Liver (tissue), 9 donors: Measurements from ENCODE around the gene FKBP9. TPM values are rescaled to one million over a fixed set of nuclear protein-coding genes. Genes with fewer than 3 reads are reported as not detected.

ENCODE experiments used
- DNase-seq: peaks from one replicate; pipeline ENCODE4 v3.0.0-alpha.2; 2017; ENCODE audit warnings: low spot score
- H3K27ac ChIP-seq, 2 donors: one replicate each; pipeline ENCODE4 v1.7.0; 2013; ENCODE audit warnings: inconsistent platforms in 2 of 2, low read length in 2 of 2, control low read depth in 1 of 2, low read depth in 1 of 2, mild to moderate bottlenecking in 1 of 2
- H3K27me3 ChIP-seq, 4 donors: one replicate each; pipeline versions ENCODE4 v1.6.1 to v1.7.0; 2013; ENCODE audit warnings: low read length in 3 of 4, inconsistent platforms in 1 of 4, mild to moderate bottlenecking in 1 of 4, moderate library complexity in 1 of 4; ENCODE audit not compliant: control insufficient read depth in 4 of 4, insufficient read depth in 4 of 4
- H3K36me3 ChIP-seq, 4 donors: one replicate each; pipeline versions ENCODE4 v1.6.1 to v1.7.0; 2013; ENCODE audit warnings: low read length in 3 of 4, mild to moderate bottlenecking in 3 of 4, low read depth in 1 of 4, moderate library complexity in 1 of 4; ENCODE audit not compliant: control insufficient read depth in 4 of 4, insufficient read depth in 3 of 4
- H3K4me1 ChIP-seq, 4 donors: one replicate each; pipeline versions ENCODE4 v1.6.1 to v1.7.0; 2013; ENCODE audit warnings: low read length in 3 of 4, mild to moderate bottlenecking in 3 of 4, moderate library complexity in 1 of 4; ENCODE audit not compliant: control insufficient read depth in 4 of 4, insufficient read depth in 4 of 4
- H3K4me3 ChIP-seq, 3 donors: one replicate each; pipeline versions ENCODE4 v1.6.1 to v1.7.0; 2013; ENCODE audit warnings: low read length in 3 of 3, control low read depth in 1 of 3, low read depth in 1 of 3, mild to moderate bottlenecking in 1 of 3
- H3K9ac ChIP-seq, 2 donors: one replicate each; pipeline ENCODE4 v1.7.0; 2013; ENCODE audit warnings: low read length in 2 of 2, mild to moderate bottlenecking in 2 of 2, moderate library complexity in 2 of 2, control low read depth in 1 of 2, low read depth in 1 of 2
- H3K9me3 ChIP-seq, 4 donors: one replicate each; pipeline versions ENCODE4 v1.6.1 to v1.7.0; 2013; ENCODE audit warnings: low read length in 3 of 4; ENCODE audit not compliant: control insufficient read depth in 4 of 4
- ATF3 ChIP-seq: IDR thresholded peaks from 2 replicates; pipeline ENCODE4 v1.6.1; 2016; ENCODE audit warnings: antibody characterized with exemption
- CTCF ChIP-seq: fragments of 150-350 bp; IDR thresholded peaks from 2 replicates; pipeline ENCODE4 v1.5.1; 2017; ENCODE audit warnings: improper control_type of control experiment, low read depth, low read length; ENCODE audit not compliant: missing input control
- EGR1 ChIP-seq, 2 donors: IDR thresholded peaks; 2 replicates each; pipeline ENCODE4 v1.6.1; 2016 to 2018; ENCODE audit warnings: antibody characterized with exemption in 2 of 2, low read depth in 2 of 2
- FOXA1 ChIP-seq: IDR thresholded peaks from 2 replicates; pipeline ENCODE4 v1.6.1; 2016; ENCODE audit warnings: antibody characterized with exemption
- FOXA2 ChIP-seq: IDR thresholded peaks from 2 replicates; pipeline ENCODE4 v1.6.1; 2016; ENCODE audit warnings: antibody characterized with exemption
- GABPA ChIP-seq, 2 donors: IDR thresholded peaks in 1 of 2; conservative IDR thresholded peaks in 1 of 2; 2 replicates each; pipeline ENCODE4 v1.6.1; 2016; ENCODE audit warnings: antibody characterized with exemption in 2 of 2, mild to moderate bottlenecking in 1 of 2, moderate library complexity in 1 of 2
- HNF4A ChIP-seq, 2 donors: conservative IDR thresholded peaks; 2 replicates each; pipeline ENCODE4 v1.6.1; 2016; ENCODE audit warnings: antibody characterized with exemption in 2 of 2, mild to moderate bottlenecking in 2 of 2
- HNF4G ChIP-seq: IDR thresholded peaks from 2 replicates; pipeline ENCODE4 v1.6.1; 2016; ENCODE audit warnings: antibody characterized with exemption
- JUND ChIP-seq, 2 donors: IDR thresholded peaks; 2 replicates each; pipeline ENCODE4 v1.6.1; 2016; ENCODE audit warnings: antibody characterized with exemption in 2 of 2
- MAX ChIP-seq: IDR thresholded peaks from 2 replicates; pipeline ENCODE4 v1.6.1; 2016; ENCODE audit warnings: antibody characterized with exemption
- NR2F2 ChIP-seq: IDR thresholded peaks from 2 replicates; pipeline ENCODE4 v1.6.1; 2016; ENCODE audit warnings: antibody characterized with exemption
- RAD21 ChIP-seq, 2 donors: IDR thresholded peaks; 2 replicates each; pipeline ENCODE4 v1.6.1; 2016; ENCODE audit warnings: antibody characterized with exemption in 2 of 2, mild to moderate bottlenecking in 2 of 2
- REST ChIP-seq: IDR thresholded peaks from 2 replicates; pipeline ENCODE4 v1.6.1; 2016; ENCODE audit warnings: antibody characterized with exemption, mild to moderate bottlenecking
- RXRA ChIP-seq, 2 donors: IDR thresholded peaks; 2 replicates each; pipeline ENCODE4 v1.6.1; 2017 to 2018; ENCODE audit warnings: antibody characterized with exemption in 2 of 2, mild to moderate bottlenecking in 1 of 2
- SP1 ChIP-seq: IDR thresholded peaks from 2 replicates; pipeline ENCODE4 v1.6.1; 2018; ENCODE audit warnings: antibody characterized with exemption, mild to moderate bottlenecking
- TAF1 ChIP-seq: conservative IDR thresholded peaks from 2 replicates; pipeline ENCODE4 v1.6.1; 2016; ENCODE audit warnings: antibody characterized with exemption, mild to moderate bottlenecking
- YY1 ChIP-seq: IDR thresholded peaks from 2 replicates; pipeline ENCODE4 v1.6.1; 2016; ENCODE audit warnings: antibody characterized with exemption, mild to moderate bottlenecking
- ZBTB33 ChIP-seq: IDR thresholded peaks from 2 replicates; pipeline ENCODE4 v1.6.1; 2016; ENCODE audit warnings: antibody characterized with exemption
- WGBS: extraction: QIAGEN DNeasy Blood & Tissue Kit; methylation state at CpG from one replicate; pipeline ENCODE4 v1.1.7; 2013; 5-methylcytosine and 5-hydroxymethylcytosine counted together
- polyA plus RNA-seq, 2 donors: library from polyadenylated mRNA; stranded (reverse) in 1 of 2; unstranded in 1 of 2; fragments of 200-250 nt in 1 of 2; fragments of >200 nt in 1 of 2; fragmentation: Nextera tagmentation in 1 of 2; extraction: Ambion mirVana in 1 of 2; gene quantifications; one replicate each; pipeline versions ENCODE4 v1.2.1 to v1.2.3, GENCODE V29; 2013 to 2015
- total RNA-seq, 2 donors: library from RNA; depleted of rRNA; stranded (reverse); fragments of >200 nt; gene quantifications; one replicate each; pipeline ENCODE4 v1.2.3, GENCODE V29; 2014
- donor health status: healthy.
- donor health status: healthy.
- donor health status: healthy.
- donor health status: healthy.
- donor health status: healthy.

The FKBP9 gene
- total and polyA plus RNA-seq, 4 donors = 13.7 to 44.8 (median 20.2) TPM

GRCh38 chr7:33009734-33010133 is 52.5 kb downstream of the FKBP9 start (continued):
- TF ChIP-seq EGR1 (IDR thresholded peaks at IDR 0.05; ENCODE audit: low read depth in 2 of 2) = no peak
- no peak for TF ChIP-seq JUND (IDR thresholded peaks at IDR 0.05)
- no peak for TF ChIP-seq FOXA1
- no peak for TF ChIP-seq RAD21 (IDR thresholded peaks at IDR 0.05)
- TF ChIP-seq YY1 = no peak
- no peak for TF ChIP-seq TAF1

GRCh38 chr7:33012364-33012763 is 55.1 kb downstream of the FKBP9 start:
- peaks cover 1 to 17% (median 11%) of the 10 kb centered on the region in 4 donors for H3K36me3 ChIP-seq
- TF ChIP-seq ATF3 (no peak), CTCF (no peak), EGR1 (IDR thresholded peaks at IDR 0.05; ENCODE audit: low read depth in 2 of 2) (no peak), RXRA (IDR thresholded peaks at IDR 0.05) (no peak), HNF4A (conservative IDR thresholded peaks at IDR 0.05) (no peak), YY1 (no peak), NR2F2 (no peak), REST (no peak), SP1 (no peak), FOXA2 (no peak), TAF1 (no peak), FOXA1 (no peak), RAD21 (IDR thresholded peaks at IDR 0.05) (no peak), HNF4G (no peak), GABPA (IDR thresholded peaks at IDR 0.05 in 1 of 2, conservative IDR thresholded peaks at IDR 0.05 in 1 of 2) (no peak), JUND (IDR thresholded peaks at IDR 0.05) (no peak), MAX (no peak)

GRCh38 chr7:33024189-33024757 is 67.0 kb downstream of the FKBP9 start:
- DNase-seq = no peak
- Histone ChIP-seq H3K36me3 (peaks cover 4 to 24% (median 10%) of the 10 kb centered on the region in 4 donors), H3K4me1 (no peaks in the 10 kb centered on the region), H3K27ac (no peak overlapping the region), H3K27me3 (no peaks in the 10 kb centered on the region), H3K4me3 (no peak overlapping the region), H3K9me3 (no peaks in the 10 kb centered on the region), H3K9ac (no peak overlapping the region)
- 90% methylated on average over 4 of the region's 4 CpGs for WGBS
- no peak for TF ChIP-seq NR2F2
- TF ChIP-seq REST = no peak
- no peak for TF ChIP-seq FOXA1
- TF ChIP-seq FOXA2 = no peak
- no peak for TF ChIP-seq EGR1 (IDR thresholded peaks at IDR 0.05; ENCODE audit: low read depth in 2 of 2)
- no peak for TF ChIP-seq YY1
- TF ChIP-seq ZBTB33 = no peak
- no peak for TF ChIP-seq MAX
- no peak for TF ChIP-seq HNF4A (conservative IDR thresholded peaks at IDR 0.05)

More at GRCh38 chr7:33012364-33012763, 55.1 kb downstream of the FKBP9 start:
- Histone ChIP-seq H3K9ac (no peak overlapping the region), H3K9me3 (no peaks in the 10 kb centered on the region), H3K4me1 (no peaks in the 10 kb centered on the region), H3K27me3 (no peaks in the 10 kb centered on the region), H3K4me3 (no peak overlapping the region), H3K27ac (no peak overlapping the region)
- no peak for DNase-seq
